Measurements from ENCODE around the gene GPR132. TPM values are rescaled to one million over a fixed set of nuclear protein-coding genes. Genes with fewer than 3 reads are reported as not detected.

The GPR132 gene
- total RNA-seq, 1 donor from 2014 or later, result 48.5 TPM

GRCh38 chr14:105014032-105014431 lies 51.2 kb downstream of the GPR132 start:
- POLR2A ChIA-PET, result no interaction called here
- CTCF ChIA-PET, result no interaction called here

GRCh38 chr14:105013150-105013785 lies 52.0 kb downstream of the GPR132 start:
- H3K4me1 Mint-ChIP-seq, result peaks cover 47% of the 10 kb centered on the region
- no peak for DNase-seq

More at GRCh38 chr14:105014032-105014431, 51.2 kb downstream of the GPR132 start:
- Mint-ChIP-seq H3K4me1 (peaks cover 54% of the 10 kb centered on the region), H3K27ac (no peak overlapping the region), H3K36me3 (ENCODE audit: low read depth) (peaks cover 40% of the 10 kb centered on the region), H3K27me3 (no peaks in the 10 kb centered on the region), H3K9me3 (no peaks in the 10 kb centered on the region), H3K4me3 (no peak overlapping the region)
- ATAC-seq (ENCODE audit: low read depth) (no peak), DNase-seq (no peak)
- intact Hi-C loops (cut with micrococcal nuclease), result no loop called here
- TF ChIP-seq CTCF (IDR thresholded peaks at IDR 0.05), result no peak

DNA sequence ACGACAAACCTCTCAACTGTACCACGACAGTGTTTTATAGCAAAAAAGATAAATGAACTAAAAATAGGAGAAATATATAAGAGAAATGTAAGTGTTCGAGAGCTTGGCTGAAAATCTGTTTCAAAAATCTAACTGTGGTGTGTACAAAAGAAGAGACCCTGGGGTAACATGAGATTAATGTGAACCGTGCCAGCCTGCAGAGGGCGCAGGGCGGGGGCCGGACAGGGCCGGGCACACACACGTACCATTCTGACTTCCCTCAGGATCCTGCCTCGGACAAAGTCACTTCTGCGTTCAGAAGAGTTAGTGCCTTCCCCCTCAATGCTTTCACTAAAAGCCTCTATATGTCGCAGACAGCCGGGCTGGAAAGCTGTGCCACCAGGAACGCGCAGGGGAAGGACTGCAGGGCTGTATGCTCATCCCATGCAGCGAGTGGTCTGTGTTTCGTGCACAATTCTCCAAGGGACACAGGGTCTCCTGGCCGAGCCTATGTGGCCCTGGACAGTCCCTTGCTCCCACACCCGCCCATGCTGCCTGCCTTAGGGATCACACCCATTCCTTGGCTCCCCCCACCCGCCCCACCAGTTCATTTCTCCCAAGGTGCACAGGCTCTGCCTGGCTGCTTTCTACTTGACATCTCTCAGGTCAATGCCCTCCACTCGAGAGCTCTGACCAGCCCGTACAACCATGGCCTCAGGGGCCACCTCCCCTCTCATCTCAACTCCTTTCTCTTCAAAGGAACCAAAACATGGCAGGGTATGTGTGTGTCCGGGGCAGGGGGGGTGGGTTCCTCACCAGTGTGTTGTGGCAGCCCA lies 52.9 kb downstream of the GPR132 start:
- peaks cover 42% of the 10 kb centered on the region for H3K4me1 Mint-ChIP-seq
- H3K27me3 Mint-ChIP-seq, result no peaks in the 10 kb centered on the region
- POLR2A ChIA-PET, result interaction anchor here (0.6 kb wide), 1 partner anchor 23 kb away, joined by 3 read pairs; no protein-coding TSS in a partner anchor
- intact Hi-C loops (cut with micrococcal nuclease), result loop anchor here (1.0 kb wide), 1 partner anchor 33 kb away; no protein-coding TSS in a partner anchor
- no peak for TF ChIP-seq CTCF (IDR thresholded peaks at IDR 0.05)
- no peak overlapping the region for H3K4me3 Mint-ChIP-seq
- H3K9me3 Mint-ChIP-seq, result no peaks in the 10 kb centered on the region
- CTCF ChIA-PET, result interaction anchor here (1.1 kb wide), 1 partner anchor 23 kb away, joined by 3 read pairs; no protein-coding TSS in a partner anchor
- DNase-seq, result no peak
- ATAC-seq (ENCODE audit: low read depth), result no peak
- peaks cover 39% of the 10 kb centered on the region for H3K36me3 Mint-ChIP-seq (ENCODE audit: low read depth)
- no peak overlapping the region for H3K27ac Mint-ChIP-seq

More at GRCh38 chr14:105013150-105013785, 52.0 kb downstream of the GPR132 start:
- no peak for ATAC-seq (ENCODE audit: low read depth)
- peaks cover 40% of the 10 kb centered on the region for H3K36me3 Mint-ChIP-seq (ENCODE audit: low read depth)
- CTCF ChIA-PET, result no interaction called here
- intact Hi-C loops (cut with micrococcal nuclease), result no loop called here
- H3K9me3 Mint-ChIP-seq, result no peaks in the 10 kb centered on the region
- no peak overlapping the region for H3K4me3 Mint-ChIP-seq
- POLR2A ChIA-PET, result interaction anchor here (0.6 kb wide), 1 partner anchor 22 kb away, joined by 3 read pairs; no protein-coding TSS in a partner anchor
- H3K27ac Mint-ChIP-seq, result no peak overlapping the region
- no peak for TF ChIP-seq CTCF (IDR thresholded peaks at IDR 0.05)
- H3K27me3 Mint-ChIP-seq, result no peaks in the 10 kb centered on the region

DNA sequence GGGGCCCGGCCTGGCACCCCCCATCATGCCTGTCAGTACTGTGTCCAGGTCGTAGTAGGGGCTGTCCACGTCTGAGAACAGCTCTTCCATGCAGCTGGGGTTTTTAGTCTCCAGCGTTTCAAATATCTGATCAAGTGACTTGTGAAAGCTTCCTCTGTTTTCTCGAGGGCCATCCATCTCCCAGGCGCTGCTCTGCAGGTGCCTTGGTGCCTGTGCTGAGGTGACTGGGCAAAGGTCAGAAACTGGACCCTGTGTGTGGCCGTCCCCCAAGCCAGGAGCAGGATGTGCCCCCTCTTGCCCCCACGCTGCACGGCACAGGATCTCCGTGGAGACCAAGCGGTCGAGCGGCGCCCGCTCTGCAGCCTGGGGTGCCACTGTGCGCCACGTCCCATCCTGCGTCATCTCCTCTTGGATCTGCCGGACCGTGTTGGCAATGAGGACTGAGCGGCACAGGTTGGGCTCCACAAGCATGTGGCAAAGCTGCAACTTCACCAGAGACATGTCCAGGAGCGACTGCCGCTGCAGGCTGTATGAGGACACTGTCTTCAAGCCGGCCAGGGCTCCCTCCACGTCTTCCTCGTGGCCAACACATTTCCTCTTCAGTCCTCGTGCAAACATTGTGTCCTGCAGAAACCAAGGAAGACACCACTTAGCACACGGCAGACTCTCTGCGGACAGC lies 53.8 kb downstream of the GPR132 start:
- Mint-ChIP-seq H3K4me1 (peaks cover 37% of the 10 kb centered on the region), H3K27ac (no peak overlapping the region), H3K36me3 (ENCODE audit: low read depth) (peaks cover 39% of the 10 kb centered on the region), H3K9me3 (no peaks in the 10 kb centered on the region), H3K27me3 (no peaks in the 10 kb centered on the region), H3K4me3 (no peak overlapping the region)
- intact Hi-C loops (cut with micrococcal nuclease), result no loop called here
- DNase-seq (no peak), ATAC-seq (ENCODE audit: low read depth) (no peak)
- ChIA-PET CTCF (interaction anchor here (1.1 kb wide), 2 partner anchors 24 to 119 kb away, joined by 3 read pairs; no protein-coding TSS in a partner anchor), POLR2A (no interaction called here)
- no peak for TF ChIP-seq CTCF (IDR thresholded peaks at IDR 0.05)

Data from activated B cell treated with CpG ODN at 0.5 μM for 24 hours (primary cell).